H1 (cell line): ENCODE results near the gene MYH16. TPM values are rescaled to one million over a fixed set of nuclear protein-coding genes. Genes with fewer than 3 reads are reported as not detected.
"Not testable (repeated sequence)": the region's sequence is repeated elsewhere in the genome, so short reads cannot be mapped to it uniquely, and the experiment has no call there.

Source experiments
- CTCF ChIA-PET: fragments of 300-600 bp; sonication (Branson Sonifier 250); formaldehyde crosslinking; loops from one replicate; lab custom pipeline; 2021; ENCODE audit not compliant: partially characterized antibody; lab: Charles Lee
- POLR2A ChIA-PET: fragments of 300-600 bp; sonication (Branson Sonifier 250); formaldehyde crosslinking; loops from one replicate; lab custom pipeline; 2021; ENCODE audit warnings: inconsistent platforms; ENCODE audit not compliant: partially characterized antibody; lab: Charles Lee
- DNase-seq, 2 experiments: peaks; one replicate each; pipeline versions ENCODE4 v3.0.0 to v3.0.0-alpha.2; 2010 to 2022; ENCODE audit warnings: low spot score in 2 of 2, low read depth in 1 of 2, mixed read lengths in 1 of 2
- FAIRE-seq: peaks from 2 replicates; lab custom pipeline; 2011; peaks lifted over from hg19 to GRCh38; lab: Jason Lieb, UNC
- H2AFZ ChIP-seq: 2 replicates; pipeline ENCODE4 v1.8.1; 2012; ENCODE audit warnings: low read length, inconsistent platforms
- H2AK5ac ChIP-seq: 2 replicates; pipeline ENCODE4 v1.6.1; 2013; ENCODE audit warnings: low read depth, low read length
- H2BK120ac ChIP-seq: replicated peaks from 2 replicates; pipeline ENCODE3; 2013; ENCODE audit warnings: low read depth, low read length, inconsistent platforms
- H2BK12ac ChIP-seq: 2 replicates; pipeline ENCODE4 v1.6.1; 2013; ENCODE audit warnings: low read depth, low read length
- H2BK15ac ChIP-seq: 2 replicates; pipeline ENCODE4 v1.6.1; 2013; ENCODE audit warnings: low read length
- H2BK20ac ChIP-seq: 2 replicates; pipeline ENCODE4 v1.6.1; 2013; ENCODE audit warnings: low read length
- H2BK5ac ChIP-seq: 2 replicates; pipeline ENCODE4 v1.6.1; 2013; ENCODE audit warnings: low read depth, low read length
- H3K14ac ChIP-seq: 2 replicates; pipeline ENCODE4 v1.6.1; 2013; ENCODE audit warnings: inconsistent platforms; ENCODE audit not compliant: insufficient read length
- H3K18ac ChIP-seq: 2 replicates; pipeline ENCODE4 v1.6.1; 2013; ENCODE audit warnings: low read length; ENCODE audit errors: extremely low read depth
- H3K23ac ChIP-seq: 2 replicates; pipeline ENCODE4 v1.6.1; 2013; ENCODE audit warnings: inconsistent platforms; ENCODE audit not compliant: insufficient read length
- H3K23me2 ChIP-seq: 2 replicates; pipeline ENCODE4 v1.6.1; 2013; ENCODE audit warnings: low read depth, low read length
- H3K27ac ChIP-seq: 2 replicates; pipeline ENCODE4 v1.6.1; 2011; ENCODE audit warnings: low read depth, low read length, inconsistent platforms
- H3K27me3 ChIP-seq, 4 experiments: replicated peaks in 1 of 4; 1 replicate in 1 of 4; 2 replicates in 3 of 4; pipeline versions ENCODE4 v1.6.1 to v1.8.1; 2011 to 2013; ENCODE audit warnings: low read length in 3 of 4, mild to moderate bottlenecking in 3 of 4, inconsistent platforms in 2 of 4, mixed read lengths in 2 of 4, moderate library complexity in 1 of 4; ENCODE audit not compliant: control insufficient read depth in 3 of 4, insufficient read depth in 3 of 4; ENCODE audit errors: extremely low read depth in 1 of 4
- H3K36me3 ChIP-seq, 4 experiments: 2 replicates each; pipeline versions ENCODE4 v1.6.1 to v1.8.1; 2011 to 2013; ENCODE audit warnings: mild to moderate bottlenecking in 4 of 4, low read length in 3 of 4, moderate library complexity in 2 of 4, control low read depth in 1 of 4, inconsistent platforms in 1 of 4; ENCODE audit not compliant: insufficient read depth in 4 of 4, control insufficient read depth in 2 of 4
- H3K4ac ChIP-seq: replicated peaks from 2 replicates; pipeline ENCODE3; 2013; ENCODE audit warnings: low read length, low read depth, mixed read lengths, inconsistent platforms; ENCODE audit not compliant: insufficient read length
- H3K4me1 ChIP-seq, 4 experiments: replicated peaks in 1 of 4; 1 replicate in 1 of 4; 2 replicates in 3 of 4; pipeline versions ENCODE4 v1.6.1 to v1.8.1; 2011 to 2013; ENCODE audit warnings: low read length in 3 of 4, inconsistent platforms in 2 of 4, mixed read lengths in 1 of 4; ENCODE audit not compliant: insufficient read depth in 4 of 4, control insufficient read depth in 3 of 4
- H3K4me2 ChIP-seq, 2 experiments: 2 replicates each; pipeline versions ENCODE4 v1.6.1 to v1.8.1; 2011 to 2013; ENCODE audit warnings: low read depth in 2 of 2, low read length in 2 of 2, control low read depth in 1 of 2, inconsistent platforms in 1 of 2, mild to moderate bottlenecking in 1 of 2; ENCODE audit not compliant: insufficient read depth in 1 of 2
- H3K4me3 ChIP-seq, 4 experiments: fragments of 200-600, 300-600 bp in 1 of 4; sonication (generic), shearing (Covaris generic), sonication (Bioruptor Twin) in 1 of 4; 2 replicates each; pipeline versions ENCODE4 v1.5.1 to v1.8.1; 2011 to 2016; ENCODE audit warnings: low read length in 4 of 4, low read depth in 3 of 4, control low read depth in 2 of 4, inconsistent platforms in 2 of 4, mild to moderate bottlenecking in 2 of 4, mixed read lengths in 1 of 4, moderate library complexity in 1 of 4; ENCODE audit not compliant: insufficient read depth in 2 of 4; ENCODE audit errors: extremely low read depth in 1 of 4
- H3K56ac ChIP-seq: replicated peaks from 2 replicates; pipeline ENCODE3; 2013; ENCODE audit warnings: low read depth, mild to moderate bottlenecking, mixed read lengths, low read length, inconsistent platforms; ENCODE audit not compliant: insufficient read length
- H3K79me1 ChIP-seq: 2 replicates; pipeline ENCODE4 v1.6.1; 2013; ENCODE audit warnings: low read depth, low read length, control low read depth
- H3K79me2 ChIP-seq, 2 experiments: 2 replicates each; pipeline versions ENCODE4 v1.6.1 to v1.8.1; 2012 to 2013; ENCODE audit warnings: low read length in 2 of 2, mild to moderate bottlenecking in 2 of 2, inconsistent platforms in 1 of 2; ENCODE audit not compliant: insufficient read depth in 2 of 2, control insufficient read depth in 1 of 2
- H3K9ac ChIP-seq, 4 experiments: replicated peaks in 1 of 4; 1 replicate in 1 of 4; 2 replicates in 3 of 4; pipeline versions ENCODE4 v1.6.1 to v1.8.1; 2011 to 2013; ENCODE audit warnings: low read depth in 3 of 4, low read length in 3 of 4, control low read depth in 2 of 4, mild to moderate bottlenecking in 2 of 4, moderate library complexity in 2 of 4, inconsistent platforms in 1 of 4; ENCODE audit errors: extremely low read depth in 1 of 4
- H3K9me3 ChIP-seq, 2 experiments: 2 replicates each; pipeline versions ENCODE4 v1.6.1 to v1.8.1; 2012 to 2013; ENCODE audit warnings: mild to moderate bottlenecking in 2 of 2, moderate library complexity in 2 of 2, control low read depth in 1 of 2, inconsistent platforms in 1 of 2, low read depth in 1 of 2, low read length in 1 of 2, mixed read lengths in 1 of 2; ENCODE audit not compliant: insufficient read depth in 2 of 2
- H4K20me1 ChIP-seq, 2 experiments: replicated peaks in 1 of 2; 2 replicates each; pipeline versions ENCODE3 to v1.8.1; 2011 to 2013; ENCODE audit warnings: inconsistent platforms in 2 of 2, low read length in 2 of 2, mild to moderate bottlenecking in 1 of 2; ENCODE audit not compliant: insufficient read depth in 2 of 2, control insufficient read depth in 1 of 2
- H4K5ac ChIP-seq: 2 replicates; pipeline ENCODE4 v1.6.1; 2013; ENCODE audit warnings: low read length, low read depth, mixed read lengths, inconsistent platforms; ENCODE audit not compliant: insufficient read length
- H4K8ac ChIP-seq: 2 replicates; pipeline ENCODE4 v1.8.0; 2013; ENCODE audit warnings: mild to moderate bottlenecking, moderate library complexity, low read length, inconsistent platforms; ENCODE audit not compliant: insufficient read depth; ENCODE audit errors: extremely low read depth
- H4K91ac ChIP-seq: replicated peaks from 2 replicates; pipeline ENCODE3; 2013; ENCODE audit warnings: low read length, mixed read lengths, inconsistent platforms; ENCODE audit not compliant: insufficient read length
- SIX5 ChIP-seq: IDR thresholded peaks from 2 replicates; pipeline ENCODE4 v1.6.1; 2011; ENCODE audit warnings: mild to moderate bottlenecking, low read depth, low read length
- whole genome bisulfite sequencing, 2 experiments: shearing (Covaris generic) in 1 of 2; methylation state at CpG; one replicate each; pipeline versions ENCODE4 v1.1.6 to v1.1.7; 2013 to 2015; ENCODE audit warnings: low lambda C conversion rate in 2 of 2, mixed read lengths in 2 of 2, inconsistent platforms in 1 of 2, low coverage in 1 of 2, missing lambda C conversion rate in 1 of 2; ENCODE audit not compliant: insufficient replicate concordance in 2 of 2, insufficient coverage in 1 of 2, insufficient read length in 1 of 2; ENCODE audit errors: extremely low coverage in 1 of 2, missing lambda C conversion rate in 1 of 2; 5-methylcytosine and 5-hydroxymethylcytosine counted together
- polyA plus RNA-seq, 7 experiments: library from polyadenylated mRNA; depleted of rRNA in 3 of 7; stranded (reverse) in 5 of 7; unstranded in 2 of 7; fragments of >200 nt in 5 of 7; fragments of 200-250 nt in 2 of 7; gene quantifications; 1 replicate in 5 of 7; 2 replicates in 1 of 7; 4 replicates in 1 of 7; pipeline versions ENCODE4 v1.2.1 to v1.2.3, GENCODE V29; 2011 to 2013; ENCODE audit warnings: missing spikeins in 2 of 7, mixed read lengths in 2 of 7
- total RNA-seq: library from RNA; stranded (reverse); fragmentation: NEBNext Ultra II Directional; extraction: Animal tissue kit (Norgen Biotek cat#: 25700); gene quantifications from 2 replicates; pipeline ENCODE4 v1.2.1, GENCODE V29; 2021

The MYH16 gene
- total and polyA plus RNA-seq, 2 of the 8 experiments (the other 6 are each of a cell fraction or from before 2014, with no cell fraction given) = not detected

DNA sequence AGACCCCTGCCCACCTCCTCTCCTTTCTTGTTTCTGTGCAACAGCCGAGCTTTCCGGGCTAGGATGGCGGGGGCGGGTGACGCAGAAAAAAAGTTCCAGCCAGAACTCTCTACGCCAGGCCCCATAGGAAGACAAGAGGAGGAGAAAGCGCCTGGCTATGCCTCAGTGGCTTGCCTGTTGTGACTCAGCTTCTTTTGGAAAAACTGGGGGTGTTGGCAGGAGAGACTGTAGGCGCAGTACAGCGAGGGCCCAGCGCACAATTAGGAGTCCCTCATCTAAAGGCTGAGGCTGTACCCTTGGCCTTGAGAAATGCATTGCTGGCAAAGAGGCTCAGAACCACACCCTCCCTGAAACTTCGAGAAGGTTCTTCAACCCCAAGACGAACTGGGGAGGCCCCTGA is 36.7 kb upstream of the MYH16 start:
- no peak overlapping the region for H3K4me3 ChIP-seq
- no peak for TF ChIP-seq SIX5
- no peak overlapping the region for H3K14ac ChIP-seq
- H3K4me2 ChIP-seq = no peak overlapping the region
- no peak overlapping the region for H4K5ac ChIP-seq
- H3K9ac ChIP-seq = no peak overlapping the region
- ChIA-PET POLR2A (no interaction called here), CTCF (no interaction called here)
- H2BK120ac ChIP-seq = no peak overlapping the region
- 95% methylated on average over 12 of the region's 12 CpGs; no CpG with 5 or more reads in 1 of the 2 experiments for WGBS, 2 experiments
- no peak for DNase-seq
- H3K36me3 ChIP-seq = no peaks in the 10 kb centered on the region
- H3K79me2 ChIP-seq = no peaks in the 10 kb centered on the region
- no peak overlapping the region for H3K56ac ChIP-seq
- no peak overlapping the region for H2BK15ac ChIP-seq
- no peaks in the 10 kb centered on the region for H3K4me1 ChIP-seq
- H3K18ac ChIP-seq = no peak overlapping the region
- no peaks in the 10 kb centered on the region for H3K23me2 ChIP-seq
- no peaks in the 10 kb centered on the region for H3K79me1 ChIP-seq
- H2AK5ac ChIP-seq = no peak overlapping the region
- H4K8ac ChIP-seq = peak overlapping the region; percentile 7; the same call in 1 of the 2 replicates
- H2BK20ac ChIP-seq = no peak overlapping the region
- no peak overlapping the region for H3K23ac ChIP-seq
- no peak overlapping the region for H3K27ac ChIP-seq
- H3K9me3 ChIP-seq = peaks cover 5 to 6% of the 10 kb centered on the region in 2 experiments; a peak in 2 of 4 replicates
- no peaks in the 10 kb centered on the region for H4K20me1 ChIP-seq
- no peak overlapping the region for H2BK12ac ChIP-seq
- no peak overlapping the region for H3K4ac ChIP-seq
- no peak for FAIRE-seq
- H3K27me3 ChIP-seq = no peaks in the 10 kb centered on the region
- H4K91ac ChIP-seq = no peak overlapping the region
- no peak overlapping the region for H2BK5ac ChIP-seq
- H2AFZ ChIP-seq = no peak overlapping the region

GRCh38 chr7:99237876-99238275 is 34.8 kb upstream of the MYH16 start:
- CTCF ChIA-PET = interaction anchor here (0.6 to 1.8 kb wide), 4 partner anchors 31 to 431 kb away, joined by 3 to 4 read pairs (median 4); no protein-coding TSS in a partner anchor
- not testable (repeated sequence) for H2BK20ac ChIP-seq, H3K4me1 ChIP-seq, H2BK12ac ChIP-seq, H3K79me2 ChIP-seq, H4K20me1 ChIP-seq, H3K9ac ChIP-seq, H3K56ac ChIP-seq, H3K27me3 ChIP-seq, H2BK15ac ChIP-seq, DNase-seq, H3K23me2 ChIP-seq, H4K91ac ChIP-seq, H3K27ac ChIP-seq, H3K4me2 ChIP-seq, H4K8ac ChIP-seq, H3K79me1 ChIP-seq, H2AK5ac ChIP-seq, H3K4me3 ChIP-seq, H3K9me3 ChIP-seq, FAIRE-seq, H3K14ac ChIP-seq, H4K5ac ChIP-seq, H3K36me3 ChIP-seq, H3K23ac ChIP-seq, H2BK5ac ChIP-seq, H2BK120ac ChIP-seq, H2AFZ ChIP-seq, H3K4ac ChIP-seq, H3K18ac ChIP-seq
- POLR2A ChIA-PET = interaction anchor here (0.7 to 1.0 kb wide), 2 partner anchors 10 to 204 kb away, joined by 3 read pairs; no protein-coding TSS in a partner anchor
- 95% methylated on average over 1 of the region's 1 CpG; no CpG with 5 or more reads in 1 of the 2 experiments for WGBS, 2 experiments
